GM18907 (cell line): ENCODE results near the gene PAPPA2.
A peak's percentile ranks its signal among the peaks of the same experiment; 100 is the strongest.
"Not testable (repeated sequence)": the region's sequence is repeated elsewhere in the genome, so short reads cannot be mapped to it uniquely, and the experiment has no call there.

Source experiments
- ATAC-seq: cut with Tn5 transposase; IDR thresholded peaks from one replicate; pipeline ENCODE4 v1.9.1; 2021; ENCODE audit warnings: mild to moderate bottlenecking, moderate library complexity; ENCODE audit not compliant: unreplicated experiment

Gene PAPPA2

GRCh38 chr1:176551146-176551545 is 88.2 kb downstream of the PAPPA2 start:
- no peak for ATAC-seq

DNA sequence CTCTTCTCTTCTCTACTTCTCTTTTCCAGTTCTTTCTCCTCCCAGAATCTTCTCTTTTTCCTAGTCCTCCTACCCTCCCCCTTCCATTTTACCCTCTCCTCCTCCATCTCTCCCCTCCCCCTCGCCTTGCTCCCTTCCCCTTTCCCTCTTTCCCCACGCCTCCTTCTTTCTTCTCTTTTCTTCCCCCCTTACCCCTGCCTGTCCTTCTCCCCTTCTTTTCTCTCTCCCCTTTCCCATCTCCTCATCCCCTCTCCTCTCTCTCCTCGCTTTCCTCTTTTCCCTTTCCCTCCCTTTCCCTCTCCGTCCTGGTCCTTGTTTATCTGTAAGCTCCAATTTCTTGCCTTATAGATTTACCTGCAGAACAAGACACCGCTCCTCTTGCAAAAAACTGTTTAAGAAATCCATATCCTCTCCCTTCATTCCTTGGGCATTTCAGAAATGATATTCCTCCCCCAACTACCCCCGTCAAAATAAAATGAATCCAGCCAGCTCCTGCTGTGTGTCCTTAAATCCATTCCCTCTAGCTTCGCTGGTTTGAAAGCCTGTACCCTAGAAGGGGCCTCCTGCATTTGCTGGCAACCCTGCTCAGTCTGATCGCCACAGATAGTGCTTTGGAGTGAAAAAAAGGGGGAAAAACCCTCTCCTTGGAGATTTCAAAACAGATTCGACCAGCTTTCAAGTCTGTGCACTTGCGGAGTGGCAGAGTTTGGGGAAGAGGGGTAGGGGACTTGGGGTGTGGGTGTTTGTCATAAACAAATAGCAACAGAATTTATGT is 89.4 kb downstream of the PAPPA2 start:
- ATAC-seq: no peak

GRCh38 chr1:176552999-176553398 is 90.0 kb downstream of the PAPPA2 start:
- ATAC-seq: no peak

- ATAC-seq: no peak
Observed at GRCh38 chr1:176556288-176556687, 93.3 kb downstream of the PAPPA2 start.

- no peak for ATAC-seq
Observed at GRCh38 chr1:176557543-176558258, 94.7 kb downstream of the PAPPA2 start.

- no peak for ATAC-seq
Observed at GRCh38 chr1:176558561-176558960, 95.6 kb downstream of the PAPPA2 start.

DNA sequence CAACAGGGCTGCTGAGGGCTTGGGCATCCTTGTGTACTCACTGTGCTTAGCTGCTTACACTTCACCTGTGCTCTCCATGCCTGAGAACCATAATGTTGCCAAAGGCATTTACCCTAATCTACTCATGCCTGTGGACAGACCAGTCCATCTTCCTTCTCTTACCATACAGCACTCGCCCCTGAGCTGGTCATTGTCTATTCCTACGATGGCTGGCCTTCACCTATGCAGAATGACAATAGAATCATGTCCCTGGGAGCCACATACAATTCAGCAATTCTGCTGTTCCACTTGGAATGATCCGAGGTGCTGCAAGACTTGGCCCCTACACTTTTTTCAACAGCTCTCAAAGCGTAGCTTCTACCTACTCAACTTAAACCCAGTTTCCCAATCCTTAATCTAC is 96.5 kb downstream of the PAPPA2 start:
- ATAC-seq: no peak

GRCh38 chr1:176559878-176560277 is 96.9 kb downstream of the PAPPA2 start:
- ATAC-seq: peak; percentile 78

GRCh38 chr1:176560681-176561080 is 97.7 kb downstream of the PAPPA2 start:
- ATAC-seq: no peak

- not testable (repeated sequence) for ATAC-seq
Observed at GRCh38 chr1:176561761-176562160, 98.8 kb downstream of the PAPPA2 start.

DNA sequence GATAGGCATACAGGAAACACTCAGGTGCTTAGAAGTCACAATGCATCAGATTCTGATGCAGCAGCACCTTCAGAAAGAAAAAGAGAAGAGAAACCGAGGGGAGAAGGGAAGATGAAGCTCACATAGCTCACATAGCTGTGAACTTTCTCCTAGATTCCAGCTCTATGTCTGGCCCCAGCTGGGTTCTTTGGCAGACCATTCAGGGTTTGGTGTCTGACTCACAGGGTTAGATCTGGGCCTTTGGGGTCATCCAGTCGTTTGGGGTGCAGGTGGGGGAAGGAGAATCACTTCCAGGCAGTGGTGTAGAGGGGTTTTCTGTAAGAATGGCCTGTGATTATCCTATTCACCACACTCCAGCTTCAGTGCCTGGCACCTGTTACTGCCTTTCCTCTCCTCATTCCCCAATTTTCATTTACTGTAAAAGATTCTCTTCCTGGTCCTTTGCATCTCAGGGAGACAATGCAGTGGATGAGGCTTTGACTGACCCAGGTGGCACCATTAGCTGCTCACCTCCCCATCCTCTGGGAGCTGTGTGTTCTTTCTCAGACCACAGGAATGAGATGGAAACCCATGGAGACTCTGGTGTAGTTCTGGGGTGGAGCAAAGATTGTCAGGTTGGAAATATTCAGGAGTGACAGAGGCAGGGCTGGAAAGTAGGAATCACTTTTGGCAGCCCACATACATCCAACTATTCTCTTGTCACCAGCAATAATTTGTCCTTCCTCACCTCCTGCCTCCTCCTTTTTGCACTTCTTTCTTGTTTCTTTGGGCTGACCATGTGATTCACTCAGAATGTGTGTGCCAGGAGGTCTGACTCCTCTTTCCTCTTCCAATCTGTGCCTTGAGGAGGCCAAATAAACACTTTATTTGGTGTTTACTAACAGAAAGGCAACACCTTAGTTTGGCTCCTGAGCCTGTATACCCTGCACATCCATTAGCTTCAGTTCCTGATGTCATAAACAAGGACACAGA is 103.3 kb downstream of the PAPPA2 start:
- no peak for ATAC-seq

GRCh38 chr1:176567190-176567794 is 104.3 kb downstream of the PAPPA2 start:
- no peak for ATAC-seq

- ATAC-seq: no peak
Observed at GRCh38 chr1:176568185-176568584, 105.2 kb downstream of the PAPPA2 start.

DNA sequence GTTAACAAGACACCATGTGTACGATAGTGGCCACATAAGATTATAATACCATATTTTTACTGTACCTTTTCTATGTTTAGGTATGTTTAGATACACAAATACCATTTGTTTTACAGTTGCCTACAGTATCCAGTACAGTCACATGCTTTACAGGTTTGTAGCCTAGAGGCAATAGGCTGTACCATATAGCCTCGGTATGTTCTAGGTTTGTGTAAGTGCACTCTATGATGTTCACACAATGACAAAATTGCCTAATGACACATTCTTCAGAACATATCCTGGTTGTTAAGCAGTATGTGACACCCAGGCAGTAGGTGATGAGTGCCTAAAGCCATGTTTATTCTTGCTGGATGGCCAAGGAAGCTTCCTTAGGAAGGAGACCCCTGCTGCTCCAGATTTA is 111.8 kb downstream of the PAPPA2 start:
- ATAC-seq: no peak

DNA sequence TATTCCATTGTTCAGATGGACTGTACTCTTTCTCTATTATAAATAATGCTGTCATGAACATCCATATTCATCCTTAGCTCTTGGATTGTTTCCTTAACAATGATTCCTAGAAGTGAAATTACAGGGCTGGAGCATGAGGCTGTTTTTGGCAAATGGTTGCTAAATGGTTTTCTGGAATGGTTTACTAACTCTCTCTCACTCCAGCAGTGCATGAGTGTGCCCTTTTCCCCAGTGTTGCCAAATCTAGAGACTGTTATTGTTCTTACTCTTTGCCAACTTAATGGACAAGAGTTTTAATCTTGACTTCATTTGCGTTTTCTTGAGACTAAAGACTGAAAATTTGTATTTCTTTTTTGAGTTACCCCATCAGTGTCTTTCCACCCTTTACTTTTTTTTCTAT is 113.0 kb downstream of the PAPPA2 start:
- ATAC-seq: no peak

GRCh38 chr1:176576670-176577069 is 113.7 kb downstream of the PAPPA2 start:
- ATAC-seq: no peak

GRCh38 chr1:176577646-176578197 is 114.7 kb downstream of the PAPPA2 start:
- no peak for ATAC-seq

DNA sequence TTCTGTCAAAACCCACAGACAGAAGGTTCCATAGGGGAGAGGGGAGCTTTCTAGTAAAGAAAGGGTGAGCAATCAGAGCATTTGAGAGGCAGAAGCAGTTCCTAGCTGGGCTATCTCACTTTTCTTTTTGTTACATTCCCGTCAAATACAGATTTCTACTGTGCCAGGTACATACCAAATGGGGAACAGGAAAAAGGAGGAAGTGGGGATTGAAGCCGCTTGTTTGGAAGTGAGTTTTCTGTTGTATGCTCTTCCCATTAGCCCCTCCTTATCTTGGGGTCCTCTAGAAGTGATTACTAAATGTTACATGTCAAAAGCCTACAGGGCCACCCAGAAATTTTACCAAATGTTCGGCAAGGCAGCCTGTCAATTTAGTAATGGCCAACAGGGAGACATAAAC is 116.1 kb downstream of the PAPPA2 start:
- ATAC-seq: no peak

GRCh38 chr1:176595217-176595616 is 132.2 kb downstream of the PAPPA2 start:
- ATAC-seq: no peak

- ATAC-seq: no peak
Observed at GRCh38 chr1:176601348-176601747, 138.4 kb downstream of the PAPPA2 start.
